Loucy (cell line): ENCODE measurements around the gene RNF40.

Experiments used
- H2AFZ ChIP-seq: fragments of 200-600 bp; sonication (generic); 2 replicates; pipeline ENCODE4 v1.6.0; 2016; ENCODE audit warnings: antibody characterized with exemption, mild to moderate bottlenecking, low read length, moderate library complexity
- H3F3A ChIP-seq: fragments of 200-600 bp; 2 replicates; pipeline ENCODE4 v1.6.0; 2016; ENCODE audit warnings: antibody characterized with exemption, low read depth, mild to moderate bottlenecking
- H3K27me3 ChIP-seq: fragments of 200-600 bp; sonication (generic); 2 replicates; pipeline ENCODE4 v1.6.1; 2014; ENCODE audit warnings: low read length, mild to moderate bottlenecking; ENCODE audit not compliant: insufficient read depth, poor library complexity, severe bottlenecking
- H3K36me3 ChIP-seq: fragments of 200-600 bp; sonication (generic); 2 replicates; pipeline ENCODE4 v1.6.1; 2016; ENCODE audit warnings: low read length; ENCODE audit not compliant: insufficient read depth
- H3K4me1 ChIP-seq: fragments of 200-600 bp; sonication (generic); 2 replicates; pipeline ENCODE4 v1.5.1; 2014; ENCODE audit warnings: low read length, mild to moderate bottlenecking; ENCODE audit not compliant: insufficient read depth, poor library complexity, severe bottlenecking
- H3K4me2 ChIP-seq: fragments of 200-600 bp; sonication (generic); 2 replicates; pipeline ENCODE4 v1.6.0; 2014; ENCODE audit warnings: antibody characterized with exemption, low read length, low read depth, mild to moderate bottlenecking; ENCODE audit not compliant: poor library complexity, severe bottlenecking
- H3K4me3 ChIP-seq: fragments of 200-600 bp; sonication (generic); 2 replicates; pipeline ENCODE4 v1.5.1; 2014; ENCODE audit warnings: low read length, mild to moderate bottlenecking, mixed read lengths; ENCODE audit not compliant: poor library complexity, severe bottlenecking
- H3K79me2 ChIP-seq: fragments of 200-600 bp; sonication (generic); 2 replicates; pipeline ENCODE4 v1.6.1; 2014; ENCODE audit warnings: low read length; ENCODE audit not compliant: insufficient read depth
- H3K9ac ChIP-seq: fragments of 200-600 bp; sonication (generic); 2 replicates; pipeline ENCODE4 v1.6.0; 2014; ENCODE audit warnings: mild to moderate bottlenecking, low read depth, low read length, moderate library complexity; ENCODE audit not compliant: poor library complexity, severe bottlenecking
- H3K9me2 ChIP-seq: fragments of 200-600 bp; sonication (generic); replicated peaks from 2 replicates; pipeline ENCODE4 v1.6.1; 2016; ENCODE audit warnings: low read depth, low read length, mixed read lengths
- H3K9me3 ChIP-seq: fragments of 200-600 bp; sonication (generic); 2 replicates; pipeline ENCODE4 v1.6.1; 2014; ENCODE audit warnings: mild to moderate bottlenecking, antibody characterized with exemption, low read length, low read depth; ENCODE audit not compliant: insufficient read depth
- H4K20me1 ChIP-seq: fragments of 200-600 bp; sonication (generic); 2 replicates; pipeline ENCODE4 v1.6.0; 2014; ENCODE audit warnings: antibody characterized with exemption, low read length, mild to moderate bottlenecking; ENCODE audit not compliant: insufficient read depth, poor library complexity, severe bottlenecking
- EZH2phosphoT487 ChIP-seq: fragments of 200-600 bp; IDR thresholded peaks from 2 replicates; pipeline ENCODE4 v1.6.1; 2018; ENCODE audit warnings: antibody characterized with exemption, mild to moderate bottlenecking, moderate library complexity, borderline replicate concordance
- TF ChIP-seq, protein P1 (sequence below): fragments of 200-600 bp; sonication (generic); conservative IDR thresholded peaks from 2 replicates; pipeline ENCODE4 v1.5.1; 2014; ENCODE audit warnings: mild to moderate bottlenecking, antibody characterized with exemption, low read length

The RNF40 gene

GRCh38 chr16:30782486-30783279, 20.6 kb downstream of the RNF40 start:
- no peaks in the 10 kb centered on the region for H3F3A ChIP-seq
- no peaks in the 10 kb centered on the region for H4K20me1 ChIP-seq
- TF ChIP-seq EZH2phosphoT487, result no peak
- TF ChIP-seq, protein P1, sequence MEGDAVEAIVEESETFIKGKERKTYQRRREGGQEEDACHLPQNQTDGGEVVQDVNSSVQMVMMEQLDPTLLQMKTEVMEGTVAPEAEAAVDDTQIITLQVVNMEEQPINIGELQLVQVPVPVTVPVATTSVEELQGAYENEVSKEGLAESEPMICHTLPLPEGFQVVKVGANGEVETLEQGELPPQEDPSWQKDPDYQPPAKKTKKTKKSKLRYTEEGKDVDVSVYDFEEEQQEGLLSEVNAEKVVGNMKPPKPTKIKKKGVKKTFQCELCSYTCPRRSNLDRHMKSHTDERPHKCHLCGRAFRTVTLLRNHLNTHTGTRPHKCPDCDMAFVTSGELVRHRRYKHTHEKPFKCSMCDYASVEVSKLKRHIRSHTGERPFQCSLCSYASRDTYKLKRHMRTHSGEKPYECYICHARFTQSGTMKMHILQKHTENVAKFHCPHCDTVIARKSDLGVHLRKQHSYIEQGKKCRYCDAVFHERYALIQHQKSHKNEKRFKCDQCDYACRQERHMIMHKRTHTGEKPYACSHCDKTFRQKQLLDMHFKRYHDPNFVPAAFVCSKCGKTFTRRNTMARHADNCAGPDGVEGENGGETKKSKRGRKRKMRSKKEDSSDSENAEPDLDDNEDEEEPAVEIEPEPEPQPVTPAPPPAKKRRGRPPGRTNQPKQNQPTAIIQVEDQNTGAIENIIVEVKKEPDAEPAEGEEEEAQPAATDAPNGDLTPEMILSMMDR, result no peak
- H3K4me1 ChIP-seq, result peaks cover 11% of the 10 kb centered on the region
- peaks cover 16% of the 10 kb centered on the region; the same call in 1 of the 2 replicates for H3K36me3 ChIP-seq
- no peaks in the 10 kb centered on the region for H3K9me3 ChIP-seq
- no peak overlapping the region for H3K4me3 ChIP-seq
- no peak overlapping the region for H3K4me2 ChIP-seq
- no peaks in the 10 kb centered on the region for H3K9me2 ChIP-seq
- H2AFZ ChIP-seq, result no peak overlapping the region
- no peaks in the 10 kb centered on the region for H3K27me3 ChIP-seq
- peaks cover 23% of the 10 kb centered on the region for H3K79me2 ChIP-seq
- H3K9ac ChIP-seq, result no peak overlapping the region

GRCh38 chr16:30783280-30784109, 21.4 kb downstream of the RNF40 start:
- H2AFZ ChIP-seq, result no peak overlapping the region
- no peaks in the 10 kb centered on the region for H3K27me3 ChIP-seq
- peaks cover 14% of the 10 kb centered on the region for H3K4me1 ChIP-seq
- TF ChIP-seq EZH2phosphoT487, result no peak
- TF ChIP-seq, protein P1, result no peak
- H3K79me2 ChIP-seq, result peaks cover 23% of the 10 kb centered on the region
- H3K36me3 ChIP-seq, result peaks cover 16% of the 10 kb centered on the region; the same call in 1 of the 2 replicates
- H3K9me3 ChIP-seq, result no peaks in the 10 kb centered on the region
- no peaks in the 10 kb centered on the region for H3F3A ChIP-seq
- H3K4me3 ChIP-seq, result no peak overlapping the region
- H4K20me1 ChIP-seq, result no peaks in the 10 kb centered on the region
- H3K4me2 ChIP-seq, result no peak overlapping the region
- H3K9me2 ChIP-seq, result no peaks in the 10 kb centered on the region
- no peak overlapping the region for H3K9ac ChIP-seq

DNA sequence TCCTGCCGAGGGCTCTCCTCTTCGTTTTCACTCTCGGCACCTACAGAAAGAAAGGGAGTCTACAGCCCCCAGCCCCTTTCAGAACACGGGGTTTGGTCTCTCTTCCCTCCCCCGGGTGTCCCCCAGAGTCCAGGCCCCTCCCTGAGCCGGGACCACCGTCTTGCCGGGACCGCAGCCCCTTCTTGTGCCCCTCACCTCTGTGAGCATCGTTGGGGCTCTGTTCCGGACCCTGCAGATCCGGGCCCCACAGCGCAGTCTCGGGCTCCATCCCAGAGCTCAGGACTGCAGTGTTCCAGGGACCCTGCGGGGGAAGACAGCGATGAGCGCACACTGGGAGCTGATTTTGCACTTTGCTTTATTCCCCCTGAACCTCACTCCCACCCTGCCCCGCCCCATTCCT, 22.1 kb downstream of the RNF40 start:
- TF ChIP-seq EZH2phosphoT487, result no peak
- TF ChIP-seq, protein P1, result no peak
- peaks cover 14% of the 10 kb centered on the region for H3K4me1 ChIP-seq
- H3K79me2 ChIP-seq, result peaks cover 23% of the 10 kb centered on the region
- H3K36me3 ChIP-seq, result peaks cover 16% of the 10 kb centered on the region; the same call in 1 of the 2 replicates
- no peak overlapping the region for H3K4me2 ChIP-seq
- H3K9ac ChIP-seq, result no peak overlapping the region
- no peak overlapping the region for H2AFZ ChIP-seq
- no peaks in the 10 kb centered on the region for H3K27me3 ChIP-seq
- H3K9me2 ChIP-seq, result no peaks in the 10 kb centered on the region
- no peak overlapping the region for H3K4me3 ChIP-seq
- no peaks in the 10 kb centered on the region for H3F3A ChIP-seq
- no peaks in the 10 kb centered on the region for H4K20me1 ChIP-seq
- no peaks in the 10 kb centered on the region for H3K9me3 ChIP-seq
